ENCODE results near the gene HES3. TPM values are rescaled to one million over a fixed set of nuclear protein-coding genes. Genes with fewer than 3 reads are reported as not detected.

Gene HES3
- total RNA-seq, 1 experiment from 2014 or later = not detected

- POLR2A ChIA-PET (ENCODE audit: low non-redundant PET) = no interaction called here
- peak; percentile 88 for DNase-seq (ENCODE audit: low spot score)
- no peaks in the 10 kb centered on the region for H3K36me3 ChIP-seq (ENCODE audit: insufficient read depth, low read length, poor library complexity, severe bottlenecking)
- no TSS peak for BruUV-seq (replicated peaks)
- H3K27me3 ChIP-seq (replicated peaks; ENCODE audit: insufficient read depth, low read depth, low read length, poor library complexity) = peaks cover 56% of the 10 kb centered on the region
- H3K4me1 ChIP-seq (ENCODE audit: insufficient read depth, low read length, poor library complexity, severe bottlenecking) = peaks cover 26% of the 10 kb centered on the region
- H3K27ac ChIP-seq (ENCODE audit: low read depth, low read length, poor library complexity, severe bottlenecking) = no peak overlapping the region
- intact Hi-C loops (cut with micrococcal nuclease; ENCODE audit: unreplicated experiment) = loop anchor here (2.0 kb wide), 1 partner anchor 136 kb away; no protein-coding TSS in a partner anchor
- TF ChIP-seq EZH2 (IDR thresholded peaks at IDR 0.05; ENCODE audit: borderline replicate concordance, low read depth, low read length, poor library complexity, severe bottlenecking) (no peak), CTCF (conservative IDR thresholded peaks at IDR 0.05; ENCODE audit: low read depth, low read length) (peak; percentile 79)
- no peaks in the 10 kb centered on the region for H3K9me3 ChIP-seq (ENCODE audit: low read depth, low read length, poor library complexity, severe bottlenecking)
- CTCF ChIA-PET = interaction anchor here (0.5 to 2.8 kb wide), 15 partner anchors 9 to 277 kb away, joined by 3 to 23 read pairs (median 4); no protein-coding TSS in a partner anchor
- peak overlapping the region; percentile 46 for H3K4me3 ChIP-seq (ENCODE audit: low read depth, low read length, poor library complexity, severe bottlenecking)
These were observed 1.3 kb downstream of the HES3 start for GRCh38 chr1:6245086-6245868.

DNA sequence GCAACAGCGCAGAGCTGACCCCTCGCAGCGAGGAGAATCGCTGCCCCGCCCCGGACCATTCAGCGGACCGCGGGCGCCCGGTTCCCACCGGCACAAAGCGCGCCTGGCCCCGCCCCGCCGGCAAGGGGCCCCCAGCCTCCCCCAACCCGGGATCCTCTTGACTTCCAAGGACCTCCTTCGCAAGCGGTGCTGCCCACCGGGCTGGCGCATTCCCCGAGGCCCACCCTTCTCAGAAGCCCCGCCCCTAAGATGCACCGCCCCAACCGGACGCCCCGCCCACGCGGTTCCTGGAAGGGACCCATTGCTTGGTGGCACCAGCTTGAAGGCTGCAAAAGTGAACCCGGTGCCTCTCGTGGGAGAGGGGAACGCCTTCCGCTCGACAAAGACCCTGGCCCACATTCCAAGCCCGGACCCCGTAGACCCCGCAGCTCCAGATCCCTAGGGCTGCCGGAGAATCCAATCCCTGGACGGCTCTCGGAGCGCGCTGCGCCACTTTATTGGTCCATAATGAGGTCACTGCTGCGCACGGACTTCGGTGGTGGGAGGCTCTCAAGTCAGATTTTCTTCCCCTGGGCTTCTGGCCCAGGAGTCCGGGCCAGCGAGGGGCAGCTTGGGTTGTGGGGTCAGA is 2.0 kb downstream of the HES3 start:
- intact Hi-C loops (cut with micrococcal nuclease; ENCODE audit: unreplicated experiment) = loop anchor here (1.0 to 2.0 kb wide), 5 partner anchors 97 to 229 kb away; no protein-coding TSS in a partner anchor
- peaks cover 54% of the 10 kb centered on the region for H3K27me3 ChIP-seq (replicated peaks; ENCODE audit: insufficient read depth, low read depth, low read length, poor library complexity)
- ChIA-PET CTCF (interaction anchor here (0.6 to 2.8 kb wide), 12 partner anchors 10 to 277 kb away, joined by 3 to 23 read pairs (median 4); partner anchors contain the start of gene ICMT), POLR2A (ENCODE audit: low non-redundant PET) (no interaction called here)
- DNase-seq (ENCODE audit: low spot score) = peak; percentile 85
- no peak for TF ChIP-seq CTCF (conservative IDR thresholded peaks at IDR 0.05; ENCODE audit: low read depth, low read length)
- TF ChIP-seq EZH2 (IDR thresholded peaks at IDR 0.05; ENCODE audit: borderline replicate concordance, low read depth, low read length, poor library complexity, severe bottlenecking) = no peak
- BruUV-seq (replicated peaks) = no TSS peak
- H3K4me3 ChIP-seq (ENCODE audit: low read depth, low read length, poor library complexity, severe bottlenecking) = peak overlapping the region; percentile 46
- H3K36me3 ChIP-seq (ENCODE audit: insufficient read depth, low read length, poor library complexity, severe bottlenecking) = no peaks in the 10 kb centered on the region
- no peaks in the 10 kb centered on the region for H3K9me3 ChIP-seq (ENCODE audit: low read depth, low read length, poor library complexity, severe bottlenecking)
- H3K27ac ChIP-seq (ENCODE audit: low read depth, low read length, poor library complexity, severe bottlenecking) = no peak overlapping the region
- H3K4me1 ChIP-seq (ENCODE audit: insufficient read depth, low read length, poor library complexity, severe bottlenecking) = peaks cover 26% of the 10 kb centered on the region

DNA sequence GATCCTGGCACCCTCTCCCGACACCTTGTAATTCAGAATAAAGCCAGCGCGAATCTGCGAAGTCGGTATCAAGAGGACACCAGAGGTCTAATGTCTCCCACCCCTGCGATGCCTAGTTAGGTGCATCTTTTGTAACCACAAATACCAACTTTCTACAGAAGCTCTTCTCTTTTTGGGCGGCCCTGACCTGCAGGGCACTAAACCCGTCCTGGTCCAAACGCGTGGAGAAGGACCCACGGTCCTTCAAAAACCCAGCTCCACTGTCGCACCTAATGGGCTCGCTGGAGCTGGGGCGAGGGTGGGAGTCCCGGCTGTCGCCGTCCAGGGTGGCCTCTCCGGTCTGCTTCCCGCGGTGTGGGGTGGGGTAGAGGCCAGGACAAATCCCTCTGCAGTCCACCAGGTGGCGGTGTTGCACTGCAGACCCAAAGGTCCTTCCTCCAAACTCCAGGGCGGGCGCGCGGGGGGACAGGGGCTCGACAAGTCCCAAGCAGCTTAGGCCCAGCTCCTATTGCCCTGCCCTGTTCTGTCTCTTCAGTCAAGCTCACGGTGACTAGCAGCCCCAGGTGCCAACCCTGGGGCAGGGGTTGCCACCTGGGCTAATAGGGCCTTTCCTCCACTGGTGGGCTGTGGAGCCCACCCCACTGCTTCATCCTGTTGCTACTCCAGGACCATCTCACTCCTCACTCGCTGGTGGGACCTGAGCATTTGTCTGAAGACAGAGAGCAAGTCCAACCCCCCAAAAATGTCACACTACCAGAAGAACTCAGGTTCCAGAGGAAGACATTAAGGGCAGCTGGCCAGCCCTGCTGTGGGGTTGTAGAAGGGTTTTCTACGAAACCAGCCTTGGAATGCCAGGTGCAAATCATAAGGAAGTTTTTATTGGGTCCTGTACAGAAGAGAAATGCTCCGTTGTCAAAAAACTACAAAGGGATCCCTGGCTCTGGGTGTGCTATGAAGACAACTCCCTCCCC is 2.8 kb downstream of the HES3 start:
- H3K9me3 ChIP-seq (ENCODE audit: low read depth, low read length, poor library complexity, severe bottlenecking) = no peaks in the 10 kb centered on the region

More for the DNA sequence above, 2.8 kb downstream of the HES3 start:
- BruUV-seq (replicated peaks) = no TSS peak
- no peak overlapping the region for H3K27ac ChIP-seq (ENCODE audit: low read depth, low read length, poor library complexity, severe bottlenecking)
- no peak for TF ChIP-seq EZH2 (IDR thresholded peaks at IDR 0.05; ENCODE audit: borderline replicate concordance, low read depth, low read length, poor library complexity, severe bottlenecking)
- TF ChIP-seq CTCF (conservative IDR thresholded peaks at IDR 0.05; ENCODE audit: low read depth, low read length) = peak; percentile 89
- ChIA-PET CTCF (interaction anchor here (0.6 to 2.8 kb wide), 14 partner anchors 11 to 235 kb away, joined by 3 to 23 read pairs (median 4); partner anchors contain the start of gene ICMT), POLR2A (ENCODE audit: low non-redundant PET) (interaction anchor here (0.6 kb wide), 1 partner anchor 138 kb away, joined by 3 read pairs; no protein-coding TSS in a partner anchor)
- H3K4me3 ChIP-seq (ENCODE audit: low read depth, low read length, poor library complexity, severe bottlenecking) = peak overlapping the region; percentile 46
- peaks cover 46% of the 10 kb centered on the region for H3K27me3 ChIP-seq (replicated peaks; ENCODE audit: insufficient read depth, low read depth, low read length, poor library complexity)
- intact Hi-C loops (cut with micrococcal nuclease; ENCODE audit: unreplicated experiment) = loop anchor here (1.0 to 2.0 kb wide), 4 partner anchors 97 to 228 kb away; no protein-coding TSS in a partner anchor
- peaks cover 20% of the 10 kb centered on the region for H3K4me1 ChIP-seq (ENCODE audit: insufficient read depth, low read length, poor library complexity, severe bottlenecking)
- H3K36me3 ChIP-seq (ENCODE audit: insufficient read depth, low read length, poor library complexity, severe bottlenecking) = no peaks in the 10 kb centered on the region
- DNase-seq (ENCODE audit: low spot score) = peak; percentile 89
